Chondrocyte (in vitro differentiated cells): Measurements from ENCODE around the gene TEX12. TPM values are rescaled to one million over a fixed set of nuclear protein-coding genes. Genes with fewer than 3 reads are reported as not detected.

Experiments used
- DNase-seq: peaks from one replicate; pipeline ENCODE4 v3.0.0; 2021; ENCODE audit warnings: mixed read lengths, low spot score
- H3K27ac Mint-ChIP-seq: one replicate; pipeline ENCODE4 v1.8.0; 2021; ENCODE audit warnings: mild to moderate bottlenecking, moderate library complexity, mixed read lengths; ENCODE audit not compliant: unreplicated experiment
- H3K27me3 Mint-ChIP-seq: 2 replicates; pipeline ENCODE4 v1.8.0; 2021; ENCODE audit warnings: low read depth, mixed read lengths
- H3K36me3 Mint-ChIP-seq: 2 replicates; pipeline ENCODE4 v1.8.0; 2021; ENCODE audit warnings: low read depth, mixed read lengths
- H3K4me1 Mint-ChIP-seq: 2 replicates; pipeline ENCODE4 v1.8.0; 2021; ENCODE audit warnings: low read depth, mild to moderate bottlenecking, mixed read lengths
- H3K4me3 Mint-ChIP-seq: one replicate; pipeline ENCODE4 v1.8.0; 2021; ENCODE audit warnings: mild to moderate bottlenecking, moderate library complexity, mixed read lengths; ENCODE audit not compliant: unreplicated experiment
- H3K9me3 Mint-ChIP-seq: 2 replicates; pipeline ENCODE4 v1.8.0; 2021; ENCODE audit warnings: low read depth, mixed read lengths
- CTCF ChIP-seq: fragments of 200-600 bp; sonication (generic); IDR thresholded peaks from 2 replicates; pipeline ENCODE4 v1.5.0; 2021; ENCODE audit warnings: antibody characterized with exemption, mild to moderate bottlenecking, moderate library complexity
- total RNA-seq: library from RNA; stranded (reverse); gene quantifications from 3 replicates; pipeline ENCODE4 v1.2.1, GENCODE V29; 2021

The TEX12 gene
- total RNA-seq, 1 donor from 2014 or later = not detected

DNA sequence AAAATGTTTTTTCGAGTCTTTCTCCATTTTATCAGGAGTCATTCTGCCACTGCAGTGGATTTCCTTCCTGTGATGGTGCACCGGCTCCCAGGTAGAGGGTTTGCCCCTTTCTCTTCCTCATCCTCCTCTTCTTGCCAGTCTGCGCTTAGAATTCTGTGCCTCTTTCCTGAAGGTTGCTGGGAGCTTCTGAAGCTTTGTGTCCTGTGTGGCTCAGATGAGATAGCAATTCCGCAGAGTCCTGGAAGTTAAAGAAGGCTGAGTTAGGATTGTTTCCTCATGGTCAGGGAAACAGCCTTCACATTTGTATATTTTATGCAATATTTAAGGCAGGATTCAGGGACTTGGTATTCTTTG is 8.4 kb downstream of the TEX12 start:
- peaks cover 4% of the 10 kb centered on the region for H3K36me3 Mint-ChIP-seq

GRCh38 chr11:112176077-112176476 is 8.9 kb downstream of the TEX12 start:
- H3K36me3 Mint-ChIP-seq = peaks cover 4% of the 10 kb centered on the region
- no peak for DNase-seq
- peaks cover 15% of the 10 kb centered on the region for H3K4me1 Mint-ChIP-seq
- no peak overlapping the region for H3K4me3 Mint-ChIP-seq
- H3K9me3 Mint-ChIP-seq = peaks cover 2% of the 10 kb centered on the region
- peaks cover 21% of the 10 kb centered on the region for H3K27me3 Mint-ChIP-seq
- no peak overlapping the region for H3K27ac Mint-ChIP-seq
- no peak for TF ChIP-seq CTCF

More for the DNA sequence above, 8.4 kb downstream of the TEX12 start:
- Mint-ChIP-seq H3K9me3 (no peaks in the 10 kb centered on the region), H3K4me1 (peaks cover 15% of the 10 kb centered on the region), H3K27ac (no peak overlapping the region), H3K4me3 (peak overlapping the region; percentile 72), H3K27me3 (peaks cover 18% of the 10 kb centered on the region)
- no peak for TF ChIP-seq CTCF
- DNase-seq = no peak

GRCh38 chr11:112177589-112177988 is 10.4 kb downstream of the TEX12 start:
- no peak overlapping the region for H3K27ac Mint-ChIP-seq
- peaks cover 4% of the 10 kb centered on the region for H3K36me3 Mint-ChIP-seq
- H3K4me1 Mint-ChIP-seq = peaks cover 15% of the 10 kb centered on the region
- no peak overlapping the region for H3K4me3 Mint-ChIP-seq
- peaks cover 21% of the 10 kb centered on the region for H3K27me3 Mint-ChIP-seq
- H3K9me3 Mint-ChIP-seq = peaks cover 6% of the 10 kb centered on the region
- TF ChIP-seq CTCF = no peak
- no peak for DNase-seq

DNA sequence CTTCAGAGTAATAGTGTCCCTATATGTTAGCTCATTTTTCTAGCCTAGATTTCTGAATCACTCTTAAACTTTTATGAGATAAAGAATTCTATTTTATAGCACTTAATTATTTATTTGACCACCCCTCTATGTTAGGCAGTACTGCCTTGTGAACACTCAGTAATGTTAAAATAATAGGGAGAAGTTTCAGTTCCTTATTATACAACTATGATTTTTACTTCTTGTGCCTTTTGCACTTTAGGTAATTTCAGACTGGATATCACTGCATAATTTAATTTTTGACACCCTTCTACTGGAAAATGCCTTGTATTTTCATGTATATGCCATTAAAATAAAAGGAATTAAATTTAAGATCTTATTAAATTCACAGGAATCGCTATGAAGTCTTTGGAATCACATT is 11.3 kb downstream of the TEX12 start:
- Mint-ChIP-seq H3K4me3 (no peak overlapping the region), H3K36me3 (peaks cover 4% of the 10 kb centered on the region), H3K27ac (no peak overlapping the region), H3K9me3 (peaks cover 6% of the 10 kb centered on the region), H3K4me1 (peaks cover 12% of the 10 kb centered on the region), H3K27me3 (peaks cover 21% of the 10 kb centered on the region)
- no peak for TF ChIP-seq CTCF
- DNase-seq = no peak

DNA sequence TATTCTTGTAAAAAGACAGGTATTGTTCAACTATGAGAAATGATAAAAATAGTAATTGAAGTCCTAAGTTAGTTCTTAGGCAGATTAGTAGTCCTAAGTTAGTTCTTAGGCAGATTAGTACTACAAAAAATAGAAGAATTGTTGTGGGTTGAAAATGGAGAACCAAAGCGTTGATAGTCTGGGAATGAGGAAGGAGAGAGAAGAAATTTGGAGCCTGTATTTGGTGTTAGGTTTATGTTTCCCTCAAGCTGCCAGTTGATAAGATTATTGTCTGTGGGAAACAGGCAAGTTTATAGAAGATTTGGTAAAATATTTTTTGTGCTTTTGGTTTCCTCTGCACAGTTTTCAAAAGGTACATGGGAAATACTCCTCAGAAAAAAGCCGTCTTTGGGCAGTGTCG is 11.8 kb downstream of the TEX12 start:
- no peak for TF ChIP-seq CTCF
- Mint-ChIP-seq H3K4me3 (no peak overlapping the region), H3K36me3 (peaks cover 4% of the 10 kb centered on the region), H3K4me1 (peaks cover 12% of the 10 kb centered on the region), H3K9me3 (peaks cover 6% of the 10 kb centered on the region), H3K27ac (no peak overlapping the region), H3K27me3 (peaks cover 21% of the 10 kb centered on the region)
- DNase-seq = no peak
